Heart left ventricle (tissue), 16 donors: ENCODE data around the gene PXYLP1. TPM values are rescaled to one million over a fixed set of nuclear protein-coding genes. Genes with fewer than 3 reads are reported as not detected.

Experiments used
- ATAC-seq, 4 donors: fragments of 200-7000 bp; cut with Tn5 transposase; one replicate each; pipeline ENCODE4 v1.9.1; 2020 to 2022; ENCODE audit warnings: moderate library complexity in 4 of 4, mild to moderate bottlenecking in 3 of 4, moderate number of reproducible peaks in 1 of 4
- DNase-seq, 5 donors: peaks; one replicate each; pipeline ENCODE4 v3.0.0-alpha.2; 2020
- H3K27ac ChIP-seq, 12 donors: fragments of 200-600 bp; sonication (generic) in 4 of 12; one replicate each; pipeline versions ENCODE4 v1.5.0 to v1.8.0; 2016 to 2022; ENCODE audit warnings: mild to moderate bottlenecking in 2 of 12
- H3K27me3 ChIP-seq, 9 donors: fragments of 200-600 bp; sonication (generic) in 2 of 9; one replicate each; pipeline versions ENCODE4 v1.5.1 to v1.8.0; 2016 to 2022; ENCODE audit warnings: mild to moderate bottlenecking in 3 of 9
- H3K36me3 ChIP-seq, 9 donors: fragments of 200-600 bp; sonication (generic) in 2 of 9; one replicate each; pipeline versions ENCODE4 v1.5.0 to v1.8.0; 2018 to 2022; ENCODE audit warnings: mild to moderate bottlenecking in 2 of 9
- H3K4me1 ChIP-seq, 12 donors: fragments of 200-600 bp; sonication (generic) in 4 of 12; one replicate each; pipeline versions ENCODE4 v1.5.0 to v1.8.0; 2016 to 2022; ENCODE audit warnings: mild to moderate bottlenecking in 3 of 12
- H3K4me3 ChIP-seq, 12 donors: fragments of 200-600 bp; sonication (generic) in 4 of 12; one replicate each; pipeline versions ENCODE4 v1.5.0 to v1.8.0; 2017 to 2022; ENCODE audit warnings: mild to moderate bottlenecking in 9 of 12, moderate library complexity in 4 of 12
- H3K9me3 ChIP-seq, 12 donors: fragments of 200-600 bp; sonication (generic) in 4 of 12; one replicate each; pipeline versions ENCODE4 v1.5.0 to v1.8.0; 2016 to 2022; ENCODE audit warnings: mild to moderate bottlenecking in 1 of 12
- POLR2A ChIP-seq, 2 donors: fragments of 450-650 bp; IDR thresholded peaks; one replicate each; pipeline ENCODE4 v1.6.1; 2017; ENCODE audit warnings: antibody characterized with exemption in 2 of 2, mild to moderate bottlenecking in 2 of 2, moderate library complexity in 2 of 2
- WGBS, 4 donors: extraction: QIAGEN DNeasy Blood & Tissue Kit in 2 of 4; methylation state at CpG; one replicate each; pipeline versions ENCODE4 v1.1.5 to v1.1.7; 2013 to 2018; 5-methylcytosine and 5-hydroxymethylcytosine counted together
- intact Hi-C, 10 donors: fragments of 100-400 bp; cut with DNase I; formaldehyde crosslinking; loops; one replicate each; pipeline versions ENCODE4 v1.11.1 to v1.14.2; 2022
- polyA plus RNA-seq, 2 donors: library from polyadenylated mRNA; stranded (reverse); fragments of 200-250 nt; gene quantifications; one replicate each; pipeline ENCODE4 v1.2.3, GENCODE V29; 2013
- total RNA-seq, 9 donors: library from RNA; depleted of rRNA in 2 of 9; stranded (reverse); fragments of >200 nt in 2 of 9; fragmentation: NEBNext Ultra II Directional in 3 of 9; extraction: Animal tissue kit (Norgen Biotek cat#: 25700) in 3 of 9; gene quantifications; one replicate each; pipeline versions ENCODE4 v1.1.0 to v1.2.4, GENCODE V29; 2016 to 2023
- TF ChIP-seq, protein P1 (sequence below), 12 donors: fragments of 200-600 bp; sonication (generic) in 4 of 12; IDR thresholded peaks; one replicate each; pipeline versions ENCODE4 v1.5.0 to v1.8.0; 2018 to 2022; ENCODE audit warnings: antibody characterized with exemption in 12 of 12, mild to moderate bottlenecking in 5 of 12
- donor health status: ischemic (EF 13 %, LVEDD 7.1; RV severe dilation, severe dysfunction).
- donor health status: healthy with polysubstance abuse.
- donor health status: DM: no; HTN: yes; CAD: no.
- donor health status: DM: no; HTN: no; CAD: no.
- donor health status: ischemic (EF 25% LVEDD 6.9; RV normal size, moderate dysfunction).
- donor health status: ischemic (EF 25% LVEDD 5.7; RV mildly dilated, moderate dysfunction).
- donor health status: healthy.
- donor health status: DM: yes; HTN: yes; CAD: no.
- donor health status: ischemic (EF 35%, LVEDD 5.7; RV mildly dilated, moderate dysfunction).
- donor health status: nonischemic (EF 11% LVEDD 7.7; RV severe dilation, severe dysfunction).
- donor health status: DM: yes; HTN: yes; CAD: no.
- donor health status: PGD.
- donor health status: ischemic (EF 29% LVEDD 5.4; RV normal size, mild dysfunction).
- donor health status: nonischemic (EF 23%, LVEDD 6.1; RV moderate dilation, normal function).

The PXYLP1 gene
- total and polyA plus RNA-seq, 11 donors = 7.3 to 30.6 (median 21.2) TPM

DNA sequence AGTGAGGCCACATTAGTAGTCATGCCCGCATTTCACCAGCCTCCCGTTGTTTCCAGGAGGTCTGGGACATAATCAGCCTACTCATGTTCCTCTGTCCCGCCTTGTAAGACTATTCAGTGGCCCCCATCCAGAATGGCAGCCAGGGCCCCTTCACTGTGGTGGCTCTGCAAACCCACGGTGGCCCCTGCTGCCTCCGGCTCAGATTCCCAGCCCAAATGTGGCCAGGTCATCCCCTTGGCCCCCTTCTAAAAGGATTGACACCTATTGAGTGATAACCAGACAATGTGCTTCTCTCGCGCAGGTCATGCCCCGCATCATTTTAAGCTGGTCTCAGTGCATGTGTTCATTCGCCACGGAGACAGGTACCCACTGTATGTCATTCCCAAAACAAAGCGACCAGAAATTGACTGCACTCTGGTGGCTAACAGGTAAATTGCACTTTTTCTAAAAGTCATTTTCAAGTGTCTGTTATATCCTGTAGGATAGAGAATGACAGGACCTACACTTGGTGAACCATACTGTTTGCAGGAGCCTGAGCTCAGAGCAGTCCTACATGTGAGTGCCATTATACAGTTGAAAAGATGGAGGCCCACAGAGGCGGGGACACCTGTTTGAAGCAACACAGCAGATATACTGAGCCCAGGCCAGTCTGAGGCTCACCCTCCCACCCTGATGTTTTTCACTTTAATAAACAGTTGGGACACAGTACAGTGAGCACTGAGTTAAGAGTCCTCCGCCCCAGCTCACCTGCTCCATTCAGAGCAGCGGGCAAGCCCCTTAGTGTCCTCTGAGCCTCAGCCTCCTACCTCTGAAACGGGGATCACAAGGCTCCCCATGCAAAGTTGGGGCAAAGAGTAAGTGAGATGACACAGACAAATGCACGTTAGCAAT, 47.7 kb downstream of the PXYLP1 start:
- Histone ChIP-seq H3K9me3 (no peaks in the 10 kb centered on the region), H3K27me3 (no peaks in the 10 kb centered on the region), H3K4me3 (no peak overlapping the region), H3K36me3 (peaks cover 0 to 31% (median 2%) of the 10 kb centered on the region in 9 donors), H3K27ac (peak overlapping the region in 8 of 12 donors; percentile 15 to 75 (median 41)), H3K4me1 (peaks cover 0 to 37% (median 20%) of the 10 kb centered on the region in 12 donors)
- intact Hi-C loops = loop anchor here in 6 of 10 donors (1.0 to 5.0 kb wide), 3 partner anchors 47 to 49 kb away; partner anchors contain the start of gene PXYLP1 (in 6 of the 6)
- ATAC-seq (peak; percentile 49 to 62 (median 58)), DNase-seq (no peak)
- WGBS, 4 donors = 47 to 66% (median 57%) methylated on average over 16 of the region's 16 CpGs
- TF ChIP-seq POLR2A (IDR thresholded peaks at IDR 0.05) = no peak
- TF ChIP-seq, protein P1, sequence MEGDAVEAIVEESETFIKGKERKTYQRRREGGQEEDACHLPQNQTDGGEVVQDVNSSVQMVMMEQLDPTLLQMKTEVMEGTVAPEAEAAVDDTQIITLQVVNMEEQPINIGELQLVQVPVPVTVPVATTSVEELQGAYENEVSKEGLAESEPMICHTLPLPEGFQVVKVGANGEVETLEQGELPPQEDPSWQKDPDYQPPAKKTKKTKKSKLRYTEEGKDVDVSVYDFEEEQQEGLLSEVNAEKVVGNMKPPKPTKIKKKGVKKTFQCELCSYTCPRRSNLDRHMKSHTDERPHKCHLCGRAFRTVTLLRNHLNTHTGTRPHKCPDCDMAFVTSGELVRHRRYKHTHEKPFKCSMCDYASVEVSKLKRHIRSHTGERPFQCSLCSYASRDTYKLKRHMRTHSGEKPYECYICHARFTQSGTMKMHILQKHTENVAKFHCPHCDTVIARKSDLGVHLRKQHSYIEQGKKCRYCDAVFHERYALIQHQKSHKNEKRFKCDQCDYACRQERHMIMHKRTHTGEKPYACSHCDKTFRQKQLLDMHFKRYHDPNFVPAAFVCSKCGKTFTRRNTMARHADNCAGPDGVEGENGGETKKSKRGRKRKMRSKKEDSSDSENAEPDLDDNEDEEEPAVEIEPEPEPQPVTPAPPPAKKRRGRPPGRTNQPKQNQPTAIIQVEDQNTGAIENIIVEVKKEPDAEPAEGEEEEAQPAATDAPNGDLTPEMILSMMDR (IDR thresholded peaks at IDR 0.05) = peak; percentile 46 to 70 (median 60)

DNA sequence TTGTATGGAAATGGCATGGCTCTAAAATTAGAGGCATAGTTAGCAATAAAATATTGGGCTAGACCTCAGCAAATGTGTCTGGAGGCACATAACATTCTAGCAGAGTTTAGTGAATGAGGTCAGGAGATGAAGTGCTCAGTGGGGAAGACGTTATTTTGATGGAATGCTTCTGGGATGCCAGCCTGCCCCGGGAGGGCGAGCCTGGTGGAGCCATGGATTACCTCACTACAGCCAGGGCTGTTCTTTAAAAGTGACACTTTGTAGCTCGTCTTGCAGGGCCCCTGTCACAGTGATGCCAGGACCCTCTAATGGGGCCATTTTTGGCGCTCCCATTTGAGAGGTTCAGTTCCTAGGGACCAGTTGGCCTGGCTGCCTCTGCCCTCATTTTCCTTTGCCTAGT, 48.5 kb downstream of the PXYLP1 start:
- Histone ChIP-seq H3K9me3 (no peaks in the 10 kb centered on the region), H3K4me3 (no peak overlapping the region), H3K27me3 (no peaks in the 10 kb centered on the region), H3K27ac (peak overlapping the region in 8 of 12 donors; percentile 15 to 75 (median 41)), H3K36me3 (peaks cover 0 to 36% (median 8%) of the 10 kb centered on the region in 9 donors), H3K4me1 (peaks cover 0 to 31% (median 17%) of the 10 kb centered on the region in 12 donors)
- 49 to 66% (median 59%) methylated on average over 5 of the region's 5 CpGs for WGBS, 4 donors
- intact Hi-C loops = loop anchor here in 2 of 10 donors (1.0 to 5.0 kb wide), 2 partner anchors 43 to 49 kb away; partner anchors contain the start of gene PXYLP1 (in 1 of the 2)
- no peak for DNase-seq
- TF ChIP-seq POLR2A (IDR thresholded peaks at IDR 0.05) = no peak
- TF ChIP-seq, protein P1 (IDR thresholded peaks at IDR 0.05) = no peak
- peak; percentile 41 to 59 (median 48) for ATAC-seq

DNA sequence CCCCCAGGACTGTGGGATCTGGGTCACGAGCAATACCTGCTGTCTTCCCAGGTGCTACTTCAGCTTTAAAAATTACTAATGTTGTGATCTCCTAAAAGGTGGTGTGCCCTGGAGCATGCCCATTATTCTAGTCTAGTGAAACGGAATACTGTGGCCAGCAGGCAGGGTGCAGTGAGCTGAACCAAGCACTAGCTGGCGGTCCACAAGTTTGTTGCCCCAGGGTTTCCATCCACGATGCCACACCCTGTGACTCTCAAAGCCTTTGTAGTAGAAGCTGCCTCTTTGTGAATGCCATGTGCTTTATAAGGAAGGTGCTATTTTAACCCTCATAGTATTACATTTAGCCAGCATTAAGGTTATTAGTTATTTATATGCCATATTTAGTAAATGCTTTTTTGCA, 49.1 kb downstream of the PXYLP1 start:
- Histone ChIP-seq H3K4me3 (no peak overlapping the region), H3K27ac (peak overlapping the region in 6 of 12 donors; percentile 15 to 75 (median 48)), H3K36me3 (peaks cover 0 to 39% (median 13%) of the 10 kb centered on the region in 9 donors), H3K9me3 (no peaks in the 10 kb centered on the region), H3K27me3 (no peaks in the 10 kb centered on the region), H3K4me1 (peaks cover 0 to 31% (median 16%) of the 10 kb centered on the region in 12 donors)
- TF ChIP-seq, protein P1 (IDR thresholded peaks at IDR 0.05) = no peak
- TF ChIP-seq POLR2A (IDR thresholded peaks at IDR 0.05) = no peak
- ATAC-seq = peak in 2 of 4 donors; percentile 18 to 27
- DNase-seq = no peak
- 82 to 86% (median 85%) methylated on average over 4 of the region's 4 CpGs for WGBS, 4 donors
- intact Hi-C loops = loop anchor here in 2 of 10 donors (1.0 to 5.0 kb wide), 2 partner anchors 43 to 49 kb away; partner anchors contain the start of gene PXYLP1 (in 1 of the 2)

DNA sequence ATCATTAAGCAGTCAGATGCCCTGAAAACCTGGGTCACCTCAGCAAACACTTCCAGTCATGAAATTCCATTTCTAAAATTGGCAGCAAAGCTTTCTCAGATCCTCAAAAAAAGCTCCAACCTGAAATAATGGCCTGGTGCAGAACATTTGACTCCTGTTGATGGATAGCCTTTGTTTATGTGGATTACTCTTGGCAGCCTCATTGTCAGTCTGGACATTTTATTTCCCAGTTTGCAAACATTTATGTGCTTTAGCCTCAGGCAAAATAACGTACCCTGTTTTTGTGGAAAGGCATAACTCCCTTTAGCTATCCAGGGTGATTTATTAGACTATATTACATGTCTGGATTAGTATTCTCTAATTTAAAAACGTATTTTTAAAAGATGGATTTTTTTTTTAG, 53.9 kb downstream of the PXYLP1 start:
- 82 to 86% (median 83%) methylated on average over 2 of the region's 2 CpGs for WGBS, 4 donors
- H3K4me1 ChIP-seq = peaks cover 0 to 13% (median under 1%) of the 10 kb centered on the region in 12 donors
- intact Hi-C loops = no loop called here
- H3K27me3 ChIP-seq = no peaks in the 10 kb centered on the region
- DNase-seq (no peak), ATAC-seq (no peak)
- TF ChIP-seq, protein P1 (IDR thresholded peaks at IDR 0.05) = no peak
- TF ChIP-seq POLR2A (IDR thresholded peaks at IDR 0.05) = no peak
- H3K9me3 ChIP-seq = no peaks in the 10 kb centered on the region
- H3K27ac ChIP-seq = no peak overlapping the region
- no peak overlapping the region for H3K4me3 ChIP-seq
- peaks cover 0 to 59% (median 33%) of the 10 kb centered on the region in 9 donors for H3K36me3 ChIP-seq
